ENCODE measurements around the gene TNRC6A.

TNRC6A gene

DNA sequence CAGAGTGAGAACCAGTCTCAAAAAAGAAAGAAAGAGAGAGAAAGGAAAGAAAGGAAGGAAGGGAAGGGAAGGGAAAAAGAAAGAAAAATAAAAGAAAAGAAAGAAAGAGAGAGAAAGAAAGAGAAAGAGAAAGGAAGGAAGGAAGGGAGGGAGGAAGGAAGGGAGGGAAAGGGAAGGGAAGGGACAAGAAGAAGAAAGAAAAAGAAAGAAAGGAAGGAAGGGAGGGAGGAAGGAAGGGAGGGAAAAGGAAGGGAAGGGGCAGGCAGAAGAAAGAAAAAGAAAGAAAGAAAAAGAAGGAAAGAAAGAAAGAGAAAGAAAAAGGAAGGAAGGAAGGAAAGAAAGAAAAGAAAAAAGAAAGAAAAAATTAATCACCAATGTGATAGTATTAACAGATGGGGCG, 132.0 kb downstream of the TNRC6A start:
- in situ Hi-C loops (cut with HindIII; ENCODE audit: low sequenced_read_pairs) = no loop called here

DNA sequence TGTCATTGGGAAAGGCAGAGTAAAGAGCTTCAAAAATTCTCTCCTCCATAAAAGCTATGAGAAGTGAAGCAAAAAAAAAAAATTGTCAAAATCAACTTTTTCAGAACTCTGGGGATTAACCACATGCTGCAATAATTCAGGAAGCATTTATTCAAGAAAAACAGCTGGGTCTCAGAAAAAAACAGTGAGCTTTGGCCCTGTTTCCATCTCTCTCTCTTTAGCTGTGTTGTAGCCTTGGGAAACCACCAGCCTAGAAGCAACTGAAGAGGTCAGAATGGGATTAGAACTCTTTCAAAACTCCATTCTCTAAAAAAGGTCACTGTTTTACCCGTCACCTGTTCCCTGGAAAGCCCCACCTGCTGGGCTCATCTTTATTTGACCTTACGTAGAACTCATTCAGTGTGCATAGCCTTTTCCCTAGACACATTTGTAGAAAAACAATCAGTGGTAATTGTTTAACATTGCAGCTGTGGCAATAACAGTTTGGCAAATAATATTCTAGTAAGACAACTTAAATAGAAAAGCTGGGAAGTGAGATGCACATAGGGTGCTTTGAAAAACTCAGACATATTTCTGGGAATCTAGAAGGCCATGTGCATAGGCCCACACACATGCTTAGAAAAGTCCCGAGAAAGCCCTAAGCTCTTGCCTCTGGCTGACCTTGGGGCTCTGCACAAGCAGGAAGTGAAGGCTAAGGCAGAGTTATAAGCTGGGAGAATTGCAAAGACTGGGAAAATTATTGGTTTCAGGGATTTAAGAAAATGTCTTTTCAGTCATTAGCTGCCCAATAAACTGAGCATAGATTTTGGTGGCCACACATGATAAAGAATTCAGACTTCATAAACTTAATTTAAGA, 134.4 kb downstream of the TNRC6A start:
- in situ Hi-C loops (cut with HindIII; ENCODE audit: low sequenced_read_pairs) = no loop called here

DNA sequence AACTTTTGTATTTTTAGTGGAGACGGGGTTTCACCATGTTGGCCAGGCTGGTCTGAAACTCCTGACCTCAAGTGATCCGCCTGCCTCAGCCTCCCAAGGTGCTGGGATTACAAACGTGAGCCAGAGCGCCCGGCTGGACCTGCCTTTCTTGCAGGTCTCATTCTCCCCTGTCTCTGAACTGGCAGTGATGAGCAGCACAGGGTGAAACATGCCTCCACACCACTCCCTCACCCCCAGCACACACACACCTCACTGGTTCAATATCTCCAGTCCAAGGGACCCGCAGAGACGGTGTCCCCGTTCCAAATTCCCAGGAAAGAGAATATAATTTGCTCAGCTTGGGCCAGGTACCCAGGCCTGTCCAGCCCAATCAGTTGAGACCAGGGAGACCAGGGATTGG, 139.6 kb downstream of the TNRC6A start:
- in situ Hi-C loops (cut with HindIII; ENCODE audit: low sequenced_read_pairs) = no loop called here

DNA sequence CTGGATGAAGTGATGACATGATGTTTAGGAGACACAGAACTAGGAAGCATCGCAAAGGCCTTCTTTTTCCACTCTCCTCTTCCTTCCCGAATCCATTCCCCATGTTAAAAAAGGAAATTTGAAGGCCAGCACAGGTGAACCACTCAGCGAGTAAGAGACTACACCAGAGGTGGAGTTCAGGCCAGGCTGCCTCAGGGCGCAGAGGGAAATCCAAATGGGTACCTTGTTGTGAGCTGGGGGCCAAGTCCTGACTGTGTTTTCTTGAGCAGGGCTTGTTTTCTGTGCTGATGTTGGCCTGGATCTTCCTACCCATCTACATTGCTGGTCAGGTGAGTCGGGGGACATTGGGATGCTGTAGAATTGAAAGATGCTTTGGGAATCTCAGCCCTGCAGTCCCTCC, 142.4 kb downstream of the TNRC6A start:
- in situ Hi-C loops (cut with HindIII; ENCODE audit: low sequenced_read_pairs) = no loop called here

DNA sequence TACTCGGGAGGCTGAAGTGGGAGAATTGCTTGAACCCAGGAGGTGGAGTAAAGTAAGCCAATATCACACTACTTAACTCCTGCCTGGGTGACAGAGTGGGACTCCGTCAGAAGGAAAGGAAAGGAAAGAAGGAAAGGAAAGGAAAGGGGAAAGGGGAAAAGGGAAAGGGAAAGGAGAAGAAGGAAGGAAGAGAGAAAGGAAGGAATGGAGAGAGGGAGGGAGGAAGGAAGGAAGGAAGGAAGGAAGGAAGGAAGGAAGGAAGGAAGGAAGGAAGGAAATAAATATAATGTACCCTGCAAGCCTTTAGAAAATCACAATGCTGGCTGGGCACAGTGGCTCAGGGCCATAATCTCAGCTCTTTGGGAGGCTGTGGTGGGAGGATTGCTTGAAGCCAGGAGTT, 143.6 kb downstream of the TNRC6A start:
- in situ Hi-C loops (cut with HindIII; ENCODE audit: low sequenced_read_pairs) = no loop called here

DNA sequence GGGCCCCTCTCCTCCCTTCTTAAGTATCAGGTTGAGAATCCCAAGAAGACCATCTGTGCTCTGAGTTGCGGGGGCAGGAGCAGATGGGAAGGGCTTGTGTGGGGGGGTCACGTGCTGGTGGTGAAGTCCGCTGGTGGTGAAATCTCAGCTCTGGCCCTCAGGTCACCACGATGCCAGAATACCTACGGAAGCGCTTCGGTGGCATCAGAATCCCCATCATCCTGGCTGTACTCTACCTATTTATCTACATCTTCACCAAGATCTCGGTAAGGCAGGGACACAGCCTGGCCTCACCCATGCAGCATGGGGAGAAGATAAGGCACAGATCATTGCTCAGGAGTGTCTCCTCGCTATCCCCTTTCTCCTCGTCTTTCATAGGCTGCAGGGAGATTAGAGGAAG, 146.0 kb downstream of the TNRC6A start:
- in situ Hi-C loops (cut with HindIII; ENCODE audit: low sequenced_read_pairs) = loop anchor here (5.0 kb wide), 1 partner anchor 48 kb away; no protein-coding TSS in a partner anchor

All from endothelial cell of hepatic sinusoid (primary cell).